ENCODE data around the gene TMEM163.
"Not testable (repeated sequence)": the region's sequence is repeated elsewhere in the genome, so short reads cannot be mapped to it uniquely, and the experiment has no call there.

Gene TMEM163

GRCh38 chr2:134621939-134622705, 96.7 kb downstream of the TMEM163 start:
- DNase-seq (ENCODE audit: low read depth, low spot score): no peak

GRCh38 chr2:134619250-134619649, 99.5 kb downstream of the TMEM163 start:
- no peak for DNase-seq (ENCODE audit: low read depth, low spot score)

GRCh38 chr2:134615480-134615879, 103.3 kb downstream of the TMEM163 start:
- DNase-seq (ENCODE audit: low read depth, low spot score): not testable (repeated sequence)

- no peak for DNase-seq (ENCODE audit: low read depth, low spot score)
These were observed 107.5 kb downstream of the TMEM163 start for GRCh38 chr2:134611316-134611715.

GRCh38 chr2:134610871-134611270, 107.9 kb downstream of the TMEM163 start:
- DNase-seq (ENCODE audit: low read depth, low spot score): no peak

GRCh38 chr2:134609924-134610513, 108.8 kb downstream of the TMEM163 start:
- DNase-seq (ENCODE audit: low read depth, low spot score): no peak

GRCh38 chr2:134603966-134604365, 114.8 kb downstream of the TMEM163 start:
- DNase-seq (ENCODE audit: low read depth, low spot score): no peak

GRCh38 chr2:134602666-134603065, 116.1 kb downstream of the TMEM163 start:
- no peak for DNase-seq (ENCODE audit: low read depth, low spot score)

- no peak for DNase-seq (ENCODE audit: low read depth, low spot score)
These were observed 117.5 kb downstream of the TMEM163 start for GRCh38 chr2:134601264-134601663.

GRCh38 chr2:134600208-134600607, 118.6 kb downstream of the TMEM163 start:
- no peak for DNase-seq (ENCODE audit: low read depth, low spot score)

GRCh38 chr2:134599236-134599635, 119.6 kb downstream of the TMEM163 start:
- no peak for DNase-seq (ENCODE audit: low read depth, low spot score)

GRCh38 chr2:134594399-134594798, 124.4 kb downstream of the TMEM163 start:
- no peak for DNase-seq (ENCODE audit: low read depth, low spot score)

GRCh38 chr2:134593519-134593918, 125.3 kb downstream of the TMEM163 start:
- no peak for DNase-seq (ENCODE audit: low read depth, low spot score)

- DNase-seq (ENCODE audit: low read depth, low spot score): no peak
These were observed 126.4 kb downstream of the TMEM163 start for GRCh38 chr2:134592377-134592776.

- DNase-seq (ENCODE audit: low read depth, low spot score): no peak
These were observed 127.3 kb downstream of the TMEM163 start for GRCh38 chr2:134591526-134591925.

GRCh38 chr2:134590679-134591078, 128.1 kb downstream of the TMEM163 start:
- DNase-seq (ENCODE audit: low read depth, low spot score): no peak

- DNase-seq (ENCODE audit: low read depth, low spot score): not testable (repeated sequence)
These were observed 129.4 kb downstream of the TMEM163 start for GRCh38 chr2:134589171-134590083.

- DNase-seq (ENCODE audit: low read depth, low spot score): no peak
These were observed 130.2 kb downstream of the TMEM163 start for GRCh38 chr2:134588556-134588955.

GRCh38 chr2:134586326-134586965, 132.4 kb downstream of the TMEM163 start:
- DNase-seq (ENCODE audit: low read depth, low spot score): no peak

GRCh38 chr2:134583997-134584520, 134.7 kb downstream of the TMEM163 start:
- no peak for DNase-seq (ENCODE audit: low read depth, low spot score)

GRCh38 chr2:134583462-134583861, 135.3 kb downstream of the TMEM163 start:
- no peak for DNase-seq (ENCODE audit: low read depth, low spot score)

GRCh38 chr2:134582547-134582899, 136.3 kb downstream of the TMEM163 start:
- no peak for DNase-seq (ENCODE audit: low read depth, low spot score)
